ENCODE measurements around the gene CECR2.
"Not testable (repeated sequence)": the region's sequence is repeated elsewhere in the genome, so short reads cannot be mapped to it uniquely, and the experiment has no call there.

Gene CECR2

GRCh38 chr22:17501679-17502285 is 132.5 kb downstream of the CECR2 start:
- DNase-seq (ENCODE audit: extremely low read depth in 1 of 2, low read depth in 1 of 2) = no peak

DNA sequence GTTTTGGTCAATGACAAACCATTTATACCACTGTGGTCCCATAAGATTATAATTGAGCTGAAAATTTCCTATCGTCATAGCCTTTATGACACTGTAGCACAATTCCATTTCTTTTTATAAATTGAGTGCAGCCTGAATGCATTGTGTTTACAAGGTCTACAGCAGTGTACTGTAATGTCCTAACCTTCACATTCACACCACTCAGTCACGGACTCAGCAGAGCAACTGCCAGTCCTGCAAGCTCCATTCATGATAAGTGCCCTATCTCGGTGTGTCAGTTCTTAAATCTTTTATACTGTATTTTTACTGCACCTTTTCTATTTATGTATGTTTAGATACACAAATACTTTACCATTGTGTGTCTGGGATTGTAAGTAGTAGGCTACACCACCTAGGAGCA is 138.8 kb downstream of the CECR2 start:
- no peak for DNase-seq (ENCODE audit: extremely low read depth in 1 of 2, low read depth in 1 of 2)

- DNase-seq (ENCODE audit: extremely low read depth in 1 of 2, low read depth in 1 of 2) = no peak
Measured at GRCh38 chr22:17512960-17513359, 143.7 kb downstream of the CECR2 start.

- no peak for DNase-seq (ENCODE audit: extremely low read depth in 1 of 2, low read depth in 1 of 2)
Measured at GRCh38 chr22:17513612-17514011, 144.4 kb downstream of the CECR2 start.

GRCh38 chr22:17514084-17514483 is 144.8 kb downstream of the CECR2 start:
- DNase-seq (ENCODE audit: extremely low read depth in 1 of 2, low read depth in 1 of 2) = no peak

GRCh38 chr22:17518406-17518805 is 149.1 kb downstream of the CECR2 start:
- no peak for DNase-seq (ENCODE audit: extremely low read depth in 1 of 2, low read depth in 1 of 2)

- DNase-seq (ENCODE audit: extremely low read depth in 1 of 2, low read depth in 1 of 2) = not testable (repeated sequence)
Measured at GRCh38 chr22:17521971-17522370, 152.7 kb downstream of the CECR2 start.

GRCh38 chr22:17523925-17524324 is 154.7 kb downstream of the CECR2 start:
- DNase-seq (ENCODE audit: extremely low read depth in 1 of 2, low read depth in 1 of 2) = no peak

- DNase-seq (ENCODE audit: extremely low read depth in 1 of 2, low read depth in 1 of 2) = no peak
Measured at GRCh38 chr22:17536269-17536668, 167.0 kb downstream of the CECR2 start.

DNA sequence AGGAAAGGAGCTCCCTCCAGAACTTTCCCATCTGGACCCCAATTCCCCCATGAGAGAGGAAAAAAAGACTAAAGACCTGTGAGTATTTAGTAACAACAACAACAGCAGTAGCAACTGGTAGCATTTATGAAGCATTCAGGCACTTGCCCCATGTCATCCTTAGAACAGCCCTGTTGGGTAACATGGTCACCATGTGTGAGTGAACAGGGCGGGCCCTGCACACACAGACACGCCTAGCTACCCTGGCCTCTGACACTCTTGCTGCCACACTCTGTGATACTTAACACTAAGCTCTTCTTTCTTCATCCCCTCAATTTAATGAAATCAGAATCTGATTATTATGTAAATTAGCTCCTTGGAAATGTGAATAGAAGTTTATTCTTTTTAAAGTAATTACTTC is 167.9 kb downstream of the CECR2 start:
- DNase-seq (ENCODE audit: extremely low read depth in 1 of 2, low read depth in 1 of 2) = no peak

- DNase-seq (ENCODE audit: extremely low read depth in 1 of 2, low read depth in 1 of 2) = no peak
Measured at GRCh38 chr22:17540481-17540880, 171.2 kb downstream of the CECR2 start.

DNA sequence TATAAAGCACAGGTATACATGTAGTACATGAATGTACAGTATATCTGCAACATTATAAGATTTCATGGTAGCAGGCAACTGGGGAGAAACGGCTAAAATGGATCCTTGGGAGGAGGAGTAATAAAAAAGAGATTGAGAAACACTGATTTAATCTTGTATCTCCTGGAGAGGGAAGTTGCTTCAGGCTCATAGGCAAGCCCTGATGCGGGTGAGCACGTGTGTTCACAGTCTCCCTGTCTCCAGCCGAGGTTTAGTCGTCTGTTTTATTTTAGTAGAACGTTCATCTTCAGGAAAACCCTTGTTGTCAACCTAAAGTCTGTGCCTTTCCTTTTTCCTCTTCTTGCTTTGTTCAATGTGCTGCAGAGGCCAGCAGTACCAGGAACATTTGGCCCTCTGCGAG is 172.2 kb downstream of the CECR2 start:
- no peak for DNase-seq (ENCODE audit: extremely low read depth in 1 of 2, low read depth in 1 of 2)

DNA sequence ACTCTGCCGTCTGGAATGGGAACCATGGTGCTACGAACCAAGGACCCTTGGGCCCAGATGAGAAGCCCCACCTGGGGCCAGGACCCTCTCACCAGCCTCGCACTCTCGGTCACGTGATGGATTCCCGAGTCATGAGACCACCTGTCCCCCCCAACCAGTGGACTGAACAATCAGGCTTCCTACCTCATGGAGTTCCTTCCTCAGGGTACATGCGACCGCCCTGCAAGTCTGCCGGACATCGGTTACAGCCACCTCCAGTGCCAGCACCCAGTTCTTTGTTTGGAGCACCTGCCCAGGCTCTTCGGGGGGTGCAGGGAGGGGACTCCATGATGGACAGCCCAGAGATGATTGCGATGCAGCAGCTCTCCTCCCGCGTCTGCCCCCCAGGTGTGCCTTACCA is 173.2 kb downstream of the CECR2 start:
- DNase-seq (ENCODE audit: extremely low read depth in 1 of 2, low read depth in 1 of 2) = no peak

GRCh38 chr22:17548010-17548755 is 178.9 kb downstream of the CECR2 start:
- no peak for DNase-seq (ENCODE audit: extremely low read depth in 1 of 2, low read depth in 1 of 2)

- no peak for DNase-seq (ENCODE audit: extremely low read depth in 1 of 2, low read depth in 1 of 2)
Measured at GRCh38 chr22:17548756-17549035, 179.4 kb downstream of the CECR2 start.

DNA sequence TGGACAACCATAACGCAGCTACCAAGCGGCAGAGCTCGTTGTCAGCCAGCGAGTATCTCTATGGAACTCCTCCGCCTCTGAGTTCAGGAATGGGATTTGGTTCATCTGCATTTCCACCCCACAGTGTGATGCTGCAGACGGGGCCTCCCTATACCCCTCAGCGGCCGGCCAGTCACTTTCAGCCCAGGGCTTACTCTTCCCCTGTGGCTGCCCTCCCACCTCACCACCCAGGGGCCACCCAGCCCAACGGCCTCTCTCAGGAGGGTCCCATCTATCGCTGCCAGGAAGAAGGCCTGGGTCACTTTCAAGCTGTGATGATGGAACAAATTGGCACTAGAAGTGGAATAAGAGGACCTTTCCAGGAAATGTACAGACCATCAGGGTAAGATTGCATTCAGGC is 179.9 kb downstream of the CECR2 start:
- DNase-seq (ENCODE audit: extremely low read depth in 1 of 2, low read depth in 1 of 2) = no peak

GRCh38 chr22:17549655-17550054 is 180.4 kb downstream of the CECR2 start:
- DNase-seq (ENCODE audit: extremely low read depth in 1 of 2, low read depth in 1 of 2) = no peak

DNA sequence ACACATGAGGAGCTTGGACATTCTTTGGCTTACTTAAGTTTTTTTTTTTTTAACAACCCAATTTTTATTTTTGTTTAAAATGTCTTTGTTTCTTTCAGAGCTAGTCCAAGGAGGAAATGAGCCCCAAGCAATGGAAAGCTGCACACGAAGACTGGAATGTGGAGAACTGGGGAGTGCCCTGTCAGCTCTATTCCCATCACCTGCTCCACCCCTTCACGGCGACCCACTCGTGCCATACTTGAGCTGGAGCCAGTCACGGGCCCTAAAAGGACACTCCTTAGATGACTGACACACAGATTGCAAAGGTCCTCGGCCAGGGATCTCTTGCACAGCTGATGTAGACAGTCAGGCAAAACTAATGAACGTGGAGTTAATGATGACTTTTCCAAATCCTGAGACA is 183.5 kb downstream of the CECR2 start:
- DNase-seq (ENCODE audit: extremely low read depth in 1 of 2, low read depth in 1 of 2) = no peak

- no peak for DNase-seq (ENCODE audit: extremely low read depth in 1 of 2, low read depth in 1 of 2)
Measured at GRCh38 chr22:17554814-17555213, 185.6 kb downstream of the CECR2 start.

GRCh38 chr22:17559188-17559587 is 189.9 kb downstream of the CECR2 start:
- DNase-seq (ENCODE audit: extremely low read depth in 1 of 2, low read depth in 1 of 2) = no peak

- no peak for DNase-seq (ENCODE audit: extremely low read depth in 1 of 2, low read depth in 1 of 2)
Measured at GRCh38 chr22:17562906-17563870, 193.9 kb downstream of the CECR2 start, which contains the start of gene SLC25A18. Gene SLC25A18, plus strand, starts transcription at chr22:17563498. Its CDS starts 16,447 bp downstream, at chr22:17579945.

DNA sequence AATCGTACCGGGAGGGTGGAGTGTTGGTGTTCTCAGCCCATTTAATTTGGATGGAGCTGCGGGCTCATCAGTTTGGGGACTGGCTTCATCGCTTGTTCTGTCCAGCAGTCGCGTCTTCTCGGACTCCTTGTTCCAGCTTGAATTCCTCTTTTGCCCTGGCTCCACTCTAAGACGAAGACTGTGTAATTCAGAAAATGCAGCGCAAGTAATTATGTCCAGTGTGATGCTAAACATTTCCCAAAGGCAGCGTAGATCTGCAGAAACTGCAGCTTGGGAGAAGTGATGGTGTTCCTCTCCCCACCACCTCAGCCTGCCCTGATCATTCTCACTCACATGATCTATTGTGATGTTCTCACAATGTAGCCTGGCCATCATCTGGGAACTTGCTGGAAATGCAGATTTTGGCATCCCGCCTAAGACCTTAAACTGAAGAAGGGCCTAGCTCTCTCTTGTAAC is 194.7 kb downstream of the CECR2 start:
- no peak for DNase-seq (ENCODE audit: extremely low read depth in 1 of 2, low read depth in 1 of 2)
